Hepatocyte (in vitro differentiated cells): ENCODE measurements around the gene DLGAP3. TPM values are rescaled to one million over a fixed set of nuclear protein-coding genes. Genes with fewer than 3 reads are reported as not detected.

ENCODE experiments used
- DNase-seq: peaks from one replicate; pipeline ENCODE4 v3.0.0-alpha.2; 2016; ENCODE audit warnings: low spot score
- H2AFZ ChIP-seq: fragments of 200-600 bp; sonication (generic); 2 replicates; pipeline ENCODE4 v1.6.0; 2016; ENCODE audit warnings: antibody characterized with exemption, mild to moderate bottlenecking
- H3K27ac ChIP-seq: fragments of 200-600 bp; sonication (generic); 2 replicates; pipeline ENCODE4 v1.5.1; 2016; ENCODE audit warnings: mild to moderate bottlenecking
- H3K27me3 ChIP-seq: fragments of 200-600 bp; sonication (generic); 2 replicates; pipeline ENCODE4 v1.6.1; 2016
- H3K36me3 ChIP-seq: fragments of 200-600 bp; sonication (generic); replicated peaks from 2 replicates; pipeline ENCODE4 v1.5.1; 2016; ENCODE audit warnings: low read depth; ENCODE audit not compliant: insufficient read depth
- H3K4me1 ChIP-seq: fragments of 200-600 bp; sonication (generic); 2 replicates; pipeline ENCODE4 v1.5.1; 2016; ENCODE audit warnings: mild to moderate bottlenecking, moderate library complexity; ENCODE audit not compliant: insufficient read depth
- H3K4me2 ChIP-seq: fragments of 200-600 bp; sonication (generic); 2 replicates; pipeline ENCODE4 v1.6.0; 2016
- H3K4me3 ChIP-seq: fragments of 200-600 bp; sonication (generic); 2 replicates; pipeline ENCODE4 v1.5.1; 2016; ENCODE audit warnings: mild to moderate bottlenecking
- H3K79me2 ChIP-seq: fragments of 200-600 bp; sonication (generic); 2 replicates; pipeline ENCODE4 v1.6.0; 2017; ENCODE audit warnings: mild to moderate bottlenecking
- H3K9me2 ChIP-seq: fragments of 200-600 bp; sonication (generic); replicated peaks from 2 replicates; pipeline ENCODE4 v1.6.0; 2017; ENCODE audit warnings: mild to moderate bottlenecking; ENCODE audit not compliant: insufficient read depth
- H3K9me3 ChIP-seq: fragments of 200-600 bp; sonication (generic); 2 replicates; pipeline ENCODE4 v1.5.1; 2016; ENCODE audit warnings: low read depth, mild to moderate bottlenecking
- H4K20me1 ChIP-seq: fragments of 200-600 bp; sonication (generic); 2 replicates; pipeline ENCODE4 v1.6.0; 2016; ENCODE audit warnings: mild to moderate bottlenecking; ENCODE audit not compliant: insufficient read depth, poor library complexity, severe bottlenecking
- CTCF ChIP-seq: fragments of 200-600 bp; sonication (generic); IDR thresholded peaks from 2 replicates; pipeline ENCODE4 v1.5.1; 2016; ENCODE audit warnings: antibody characterized with exemption, mild to moderate bottlenecking; ENCODE audit not compliant: poor library complexity
- EZH2 ChIP-seq: fragments of 200-600 bp; sonication (generic); IDR thresholded peaks from 2 replicates; pipeline ENCODE4 v1.6.1; 2016; ENCODE audit warnings: antibody characterized with exemption, mild to moderate bottlenecking, borderline replicate concordance
- EZH2phosphoT487 ChIP-seq: fragments of 200-600 bp; sonication (generic); IDR thresholded peaks from one replicate; pipeline ENCODE4 v1.6.1; 2018; ENCODE audit warnings: antibody characterized with exemption, mild to moderate bottlenecking, low read depth, moderate library complexity; ENCODE audit not compliant: unreplicated experiment, severe bottlenecking
- WGBS: methylation state at CpG from one replicate; pipeline ENCODE4 v1.1.6; 2016; ENCODE audit warnings: low lambda C conversion rate; ENCODE audit errors: missing lambda C conversion rate; 5-methylcytosine and 5-hydroxymethylcytosine counted together
- polyA plus RNA-seq: library from polyadenylated mRNA; unstranded; fragments of >200 nt; fragmentation: Nextera tagmentation; extraction: Ambion mirVana; gene quantifications from 2 replicates; pipeline ENCODE4 v1.2.1, GENCODE V29; 2016
- total RNA-seq: library from RNA; depleted of rRNA; stranded (reverse); fragments of >200 nt; gene quantifications from 2 replicates; pipeline ENCODE4 v1.2.3, GENCODE V29; 2014

The DLGAP3 gene
- total RNA-seq, result 0.04 and 0.33 TPM in 2 replicates
- 0.79 and 1.0 TPM in 2 replicates for polyA plus RNA-seq

GRCh38 chr1:34929497-34929852, at the start of gene DLGAP3:
DLGAP3 (minus strand) TSS chr1:34929650; CDS start chr1:34905383, 24,267 bp downstream.
- H3K9me3 ChIP-seq, result no peaks in the 10 kb centered on the region
- no peak for TF ChIP-seq EZH2
- no peak for TF ChIP-seq EZH2phosphoT487
- no peak for TF ChIP-seq CTCF
- H4K20me1 ChIP-seq, result no peaks in the 10 kb centered on the region
- H3K4me1 ChIP-seq, result peaks cover 4% of the 10 kb centered on the region
- H3K4me2 ChIP-seq, result peak within 1 kb of the TSS; percentile 97
- WGBS, result 6% methylated on average over 6 of the region's 50 CpGs
- DNase-seq, result peak; percentile 47
- H3K27me3 ChIP-seq, result peaks cover 75% of the 10 kb centered on the region
- no peaks in the 10 kb centered on the region for H3K36me3 ChIP-seq
- no peaks in the 10 kb centered on the region for H3K79me2 ChIP-seq
- H3K9me2 ChIP-seq, result no peaks in the 10 kb centered on the region
- H3K27ac ChIP-seq, result no peak within 1 kb of the TSS
- H3K4me3 ChIP-seq, result peak within 1 kb of the TSS; percentile 61
- H2AFZ ChIP-seq, result peak within 1 kb of the TSS; percentile 35

GRCh38 chr1:34978921-34979320, 49.5 kb upstream of the DLGAP3 start:
- no peaks in the 10 kb centered on the region for H4K20me1 ChIP-seq
- 75% methylated on average over 6 of the region's 6 CpGs for WGBS
- DNase-seq, result no peak

GRCh38 chr1:34977858-34978257, 48.4 kb upstream of the DLGAP3 start:
- DNase-seq, result no peak
- Histone ChIP-seq H3K4me3 (no peak overlapping the region), H4K20me1 (no peaks in the 10 kb centered on the region), H2AFZ (no peak overlapping the region), H3K4me1 (no peaks in the 10 kb centered on the region), H3K27me3 (no peaks in the 10 kb centered on the region), H3K79me2 (peaks cover 5% of the 10 kb centered on the region), H3K9me3 (no peaks in the 10 kb centered on the region), H3K27ac (no peak overlapping the region), H3K4me2 (no peak overlapping the region), H3K36me3 (peaks cover 2% of the 10 kb centered on the region), H3K9me2 (no peaks in the 10 kb centered on the region)
- TF ChIP-seq EZH2phosphoT487 (no peak), EZH2 (no peak), CTCF (no peak)
- WGBS, result 86% methylated on average over 2 of the region's 2 CpGs

More at GRCh38 chr1:34978921-34979320, 49.5 kb upstream of the DLGAP3 start:
- Histone ChIP-seq H2AFZ (no peak overlapping the region), H3K4me2 (no peak overlapping the region), H3K27ac (no peak overlapping the region), H3K79me2 (peaks cover 14% of the 10 kb centered on the region), H3K4me3 (no peak overlapping the region), H3K27me3 (no peaks in the 10 kb centered on the region), H3K36me3 (peaks cover 2% of the 10 kb centered on the region), H3K9me2 (no peaks in the 10 kb centered on the region), H3K9me3 (no peaks in the 10 kb centered on the region), H3K4me1 (peaks cover 4% of the 10 kb centered on the region)
- TF ChIP-seq CTCF, result no peak
- no peak for TF ChIP-seq EZH2phosphoT487
- no peak for TF ChIP-seq EZH2

- no peak overlapping the region for H3K4me2 ChIP-seq
- H3K9me3 ChIP-seq, result no peaks in the 10 kb centered on the region
- no peaks in the 10 kb centered on the region for H3K4me1 ChIP-seq
- DNase-seq, result no peak
- no peaks in the 10 kb centered on the region for H3K27me3 ChIP-seq
- TF ChIP-seq CTCF (no peak), EZH2 (no peak), EZH2phosphoT487 (no peak)
- H3K79me2 ChIP-seq, result peaks cover 4% of the 10 kb centered on the region
- no peaks in the 10 kb centered on the region for H4K20me1 ChIP-seq
- H3K9me2 ChIP-seq, result no peaks in the 10 kb centered on the region
- no peak overlapping the region for H2AFZ ChIP-seq
- H3K36me3 ChIP-seq, result peaks cover 2% of the 10 kb centered on the region
- no peak overlapping the region for H3K4me3 ChIP-seq
- H3K27ac ChIP-seq, result no peak overlapping the region
- over 99% methylated on average over 13 of the region's 13 CpGs for WGBS
Observed at GRCh38 chr1:34977210-34977471, 47.7 kb upstream of the DLGAP3 start.
